COR-L47 (cell line): ENCODE data around the gene RIPK4.

Experiments used
- DNase-seq: peaks from one replicate; lab custom pipeline; 2025; lab: John Stamatoyannopoulos, UW

Gene RIPK4

GRCh38 chr21:41769111-41769510 is 2.3 kb upstream of the RIPK4 start:
- DNase-seq, result no peak

DNA sequence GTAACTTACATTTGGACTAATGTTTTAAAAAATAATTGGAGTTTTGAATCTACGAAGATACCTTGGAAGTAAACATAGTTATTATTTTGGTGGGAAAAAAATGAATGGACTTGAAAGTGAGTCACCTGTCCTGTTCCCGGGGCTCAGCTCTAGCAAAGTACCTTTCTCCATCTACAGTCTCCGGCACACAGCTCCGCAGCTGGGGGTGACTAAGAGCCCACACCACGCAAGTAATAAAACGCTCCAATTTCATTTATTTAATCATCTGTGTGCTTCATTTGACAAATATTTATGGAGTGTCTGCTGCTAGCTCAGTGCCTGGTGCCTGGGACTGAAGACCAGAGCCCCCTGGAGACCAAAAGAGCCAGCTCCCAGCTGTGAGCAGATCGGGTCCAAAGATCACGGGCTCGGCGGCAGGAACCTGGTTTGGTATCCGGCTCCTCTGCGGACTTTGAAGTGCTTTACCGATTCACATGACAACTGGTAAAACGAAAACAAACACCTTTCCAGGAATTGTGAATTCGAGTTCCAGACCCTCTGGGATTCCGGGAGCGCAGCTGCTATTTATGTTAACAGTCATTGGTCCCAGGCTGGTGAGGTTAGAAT is 1.7 kb upstream of the RIPK4 start:
- DNase-seq, result peak; percentile 19

DNA sequence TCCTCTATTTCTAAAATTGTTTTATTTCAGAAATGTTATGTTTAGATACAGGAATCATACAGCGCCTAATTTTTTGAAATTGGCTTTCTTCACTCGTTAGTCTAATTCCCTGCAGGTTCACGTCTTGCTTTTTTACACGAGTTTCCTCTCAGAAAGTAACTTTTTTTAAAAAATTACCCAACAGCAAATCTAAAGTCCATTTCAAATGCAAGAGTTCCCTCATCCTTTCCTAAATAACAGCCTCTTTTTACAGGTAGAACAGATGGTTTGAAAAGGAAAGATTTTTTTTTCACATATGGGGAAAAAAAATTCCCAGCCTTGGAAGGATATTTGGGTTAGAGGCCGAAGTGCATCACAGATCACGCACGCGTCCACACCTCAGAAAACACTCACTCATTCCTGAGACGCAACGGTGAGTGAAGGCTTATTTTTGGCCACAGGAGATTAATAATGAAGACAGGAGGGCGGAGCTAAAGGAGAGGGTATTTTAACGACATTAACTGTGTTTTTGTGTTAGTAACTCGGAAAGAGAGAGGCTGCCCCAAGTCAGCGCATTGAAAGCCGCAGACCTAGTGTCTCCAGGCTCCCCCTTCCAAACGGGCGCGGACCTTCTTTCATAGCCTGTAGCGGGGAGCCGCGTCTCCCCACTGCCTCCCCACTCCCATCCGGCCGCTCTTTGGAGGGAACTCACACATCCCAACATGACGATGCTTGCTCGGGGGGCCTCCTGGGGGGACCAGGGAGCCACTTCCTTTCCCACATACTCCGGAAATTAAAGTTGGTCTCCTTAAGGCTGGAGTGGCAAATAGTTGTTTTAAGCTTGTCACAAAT is 969 bp upstream of the RIPK4 start:
- DNase-seq, result no peak

DNA sequence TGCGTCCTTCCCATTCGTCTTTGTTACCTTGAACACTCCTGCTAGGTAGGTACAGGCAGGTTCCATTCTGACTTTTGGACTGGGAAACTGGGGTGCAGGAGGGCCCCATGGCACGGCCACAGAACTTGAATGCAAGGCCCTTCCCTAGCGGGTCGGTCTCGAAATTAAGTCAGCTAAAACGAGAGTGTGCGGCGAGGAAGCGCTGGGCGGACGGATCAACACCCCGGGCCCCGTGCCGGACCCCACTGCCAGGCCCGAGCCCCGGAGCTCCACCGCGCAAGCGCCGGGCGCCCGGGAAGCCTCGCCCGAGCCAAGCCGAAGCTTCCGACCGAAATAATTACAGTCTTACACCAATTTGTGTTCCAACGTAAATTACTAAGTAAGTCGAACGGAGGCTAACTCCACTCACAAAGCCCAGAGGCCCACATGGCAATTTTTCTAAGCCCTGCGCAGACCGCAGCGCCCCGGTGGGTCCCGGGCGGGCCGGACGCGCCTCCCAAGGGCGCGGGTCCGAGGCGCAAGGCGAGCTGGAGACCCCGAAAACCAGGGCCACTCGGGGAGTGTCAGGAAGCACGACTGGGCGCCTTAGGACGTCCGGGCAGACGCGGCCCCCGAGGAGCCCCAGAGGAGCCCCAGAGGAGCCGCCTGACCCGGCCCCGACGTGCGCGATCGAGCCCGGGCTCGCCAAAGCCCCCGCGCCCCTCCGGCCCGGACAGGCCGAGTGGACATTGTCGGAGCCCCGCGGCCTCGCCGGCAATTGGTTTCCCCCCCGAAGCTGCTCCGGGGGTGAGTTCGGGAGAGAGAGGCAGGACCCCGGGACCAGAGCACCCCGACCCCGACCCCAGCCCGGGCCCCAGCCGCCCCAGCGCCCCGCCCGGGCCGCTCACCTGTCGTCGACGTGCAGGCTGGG is 624 bp downstream of the RIPK4 start:
- peak; percentile 17 for DNase-seq

DNA sequence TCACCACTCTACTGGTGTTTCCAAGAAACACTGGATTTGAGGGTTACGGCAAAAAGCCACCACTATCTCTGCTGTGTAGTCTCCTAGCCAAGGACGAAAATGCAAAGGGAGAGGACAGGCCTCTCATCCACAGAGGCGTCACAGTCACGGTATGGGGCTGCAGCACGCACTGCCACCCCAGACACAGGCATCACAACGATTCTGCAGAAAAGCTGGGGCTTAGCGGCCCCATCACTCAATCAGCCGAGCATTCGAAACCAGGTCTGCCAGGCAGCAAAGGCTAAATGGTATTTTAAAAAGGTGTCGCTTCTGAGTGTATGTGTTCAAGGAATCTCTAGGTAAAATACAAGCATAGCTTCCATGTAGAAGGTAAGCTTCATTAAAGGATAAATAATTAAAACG is 1.4 kb downstream of the RIPK4 start:
- DNase-seq, result no peak

DNA sequence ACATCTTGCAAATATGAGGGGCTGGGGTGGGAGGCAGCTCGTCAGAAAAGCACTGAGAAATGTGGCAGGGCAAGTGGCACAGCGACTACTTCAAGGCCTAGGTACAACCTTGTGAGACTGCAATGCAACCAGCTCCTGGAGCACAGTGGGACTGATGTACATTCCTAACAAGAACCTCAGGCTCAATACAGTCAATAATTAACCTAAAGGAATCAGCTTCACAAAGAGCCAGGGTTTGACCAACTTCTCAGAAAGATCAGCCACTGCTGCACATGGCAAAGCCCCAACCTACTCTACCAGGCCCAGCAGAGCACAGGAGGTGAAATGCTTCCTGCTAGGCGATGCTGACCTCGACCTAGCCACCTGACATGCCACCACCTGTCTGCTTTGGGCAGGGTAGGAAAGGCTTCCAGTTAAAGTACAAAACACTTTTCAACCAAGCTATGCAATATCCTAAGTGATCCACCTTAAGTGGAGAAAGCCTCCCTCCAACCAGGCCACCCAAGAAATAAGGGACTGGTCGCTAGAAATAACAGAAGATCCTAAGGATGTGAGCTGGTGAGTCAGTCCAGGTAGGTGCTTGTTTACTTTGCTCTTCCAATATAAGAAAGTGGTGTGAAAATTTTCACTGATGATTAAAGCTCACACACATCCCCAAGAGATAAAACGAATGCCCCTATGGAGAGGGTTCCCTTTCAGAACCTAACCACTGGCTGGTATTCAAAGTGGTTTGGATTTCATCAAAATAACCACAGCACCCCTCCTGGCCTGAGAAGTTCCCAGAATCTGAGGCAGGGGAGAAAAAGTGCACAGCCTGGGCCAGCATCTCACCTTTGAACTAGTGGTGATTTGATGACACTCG is 2.1 kb downstream of the RIPK4 start:
- no peak for DNase-seq

- no peak for DNase-seq
Observed at GRCh38 chr21:41763996-41764395, 2.9 kb downstream of the RIPK4 start.

GRCh38 chr21:41763398-41763931 is 3.4 kb downstream of the RIPK4 start:
- DNase-seq, result peak; percentile 39

- no peak for DNase-seq
Observed at GRCh38 chr21:41762753-41763152, 4.1 kb downstream of the RIPK4 start.

- DNase-seq, result no peak
Observed at GRCh38 chr21:41761934-41762635, 4.8 kb downstream of the RIPK4 start.

- no peak for DNase-seq
Observed at GRCh38 chr21:41761211-41761933, 5.5 kb downstream of the RIPK4 start.

DNA sequence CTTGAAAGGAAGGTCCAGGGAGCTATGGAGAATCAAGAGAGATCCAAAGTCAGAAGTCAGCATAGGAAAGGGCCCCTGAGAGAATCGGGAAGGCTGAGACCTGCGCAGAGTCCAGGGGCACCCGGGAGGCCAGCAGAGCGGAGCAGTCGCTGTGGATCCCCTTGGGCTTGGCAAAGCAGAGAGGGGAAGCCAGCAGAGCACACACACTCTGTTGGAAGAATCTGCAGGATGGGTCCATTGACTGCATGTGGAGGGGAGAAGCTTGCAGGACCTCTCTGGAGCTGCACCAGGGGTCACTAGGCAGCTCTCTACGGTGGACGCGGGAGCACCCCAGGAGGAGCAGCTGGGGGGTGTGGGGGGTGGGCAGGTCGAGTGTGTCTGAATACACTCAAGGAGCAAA is 6.4 kb downstream of the RIPK4 start:
- no peak for DNase-seq

DNA sequence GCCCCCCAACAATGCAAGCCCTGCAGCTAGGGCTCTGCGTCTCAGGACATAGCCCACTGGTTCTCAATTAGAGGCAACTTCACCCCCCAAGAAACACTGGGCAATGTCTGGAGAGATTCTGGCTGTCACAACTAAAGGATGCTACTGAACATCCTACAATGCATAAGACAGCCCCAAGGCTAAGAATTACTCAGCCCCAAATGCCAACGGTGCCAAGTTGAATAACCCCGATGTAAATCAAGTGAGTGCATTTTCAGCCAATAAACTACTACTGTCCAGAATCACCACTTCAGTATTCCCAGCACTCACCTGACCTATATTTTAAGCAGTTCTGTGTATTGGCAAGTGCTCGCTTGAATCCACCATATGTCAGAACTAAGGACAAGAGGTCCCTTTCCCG is 6.9 kb downstream of the RIPK4 start:
- no peak for DNase-seq

DNA sequence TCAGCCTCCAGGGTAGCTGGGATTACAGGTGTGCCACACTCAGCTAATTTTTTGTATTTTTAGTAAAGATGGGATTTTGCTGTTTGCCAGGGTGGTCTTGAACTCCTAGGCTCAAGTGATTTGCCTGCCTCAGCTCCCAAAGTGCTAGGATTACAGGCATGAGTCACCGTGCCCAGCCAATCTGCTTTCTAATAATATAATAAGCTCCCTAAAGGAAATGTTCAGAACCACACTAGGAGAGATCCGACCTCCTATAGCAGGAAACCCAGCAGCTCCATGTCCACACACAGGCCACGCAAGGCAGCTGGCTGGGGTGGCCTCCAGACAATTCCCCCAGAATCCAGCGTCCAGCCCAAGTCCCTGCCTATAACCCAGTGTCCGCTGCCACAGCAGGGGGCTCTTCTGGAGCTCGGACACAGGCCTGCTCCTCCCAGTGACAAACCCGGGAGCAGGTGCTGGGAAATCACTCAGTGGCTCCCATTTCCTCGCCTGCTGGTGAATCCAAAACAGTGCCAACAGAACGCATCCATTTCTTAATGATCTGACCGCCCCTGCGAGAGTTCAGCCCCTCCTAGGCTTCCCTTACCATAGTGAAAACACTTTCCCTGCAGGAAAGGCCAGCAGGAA is 7.5 kb downstream of the RIPK4 start:
- no peak for DNase-seq

DNA sequence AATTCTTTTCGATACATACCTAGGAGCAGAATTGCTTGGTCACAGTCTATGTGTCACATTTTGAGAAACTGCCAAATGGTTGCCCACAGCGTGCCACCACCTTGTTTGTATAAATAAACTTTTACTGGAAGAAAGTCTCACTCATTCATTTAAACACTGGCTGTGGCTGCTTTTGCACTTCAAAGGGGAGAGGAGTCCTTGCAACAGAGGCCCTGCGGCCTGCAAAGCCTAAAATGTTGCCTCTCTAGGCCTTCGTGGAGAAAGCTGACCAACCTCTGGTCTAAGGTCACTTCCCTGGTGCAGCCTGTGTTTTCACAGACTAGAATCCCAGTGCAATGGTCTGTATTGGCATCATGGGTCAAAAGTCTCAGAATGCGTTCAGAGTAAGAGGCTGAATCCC is 8.3 kb downstream of the RIPK4 start:
- DNase-seq, result no peak

- DNase-seq, result no peak
Observed at GRCh38 chr21:41755934-41756773, 10.7 kb downstream of the RIPK4 start.

DNA sequence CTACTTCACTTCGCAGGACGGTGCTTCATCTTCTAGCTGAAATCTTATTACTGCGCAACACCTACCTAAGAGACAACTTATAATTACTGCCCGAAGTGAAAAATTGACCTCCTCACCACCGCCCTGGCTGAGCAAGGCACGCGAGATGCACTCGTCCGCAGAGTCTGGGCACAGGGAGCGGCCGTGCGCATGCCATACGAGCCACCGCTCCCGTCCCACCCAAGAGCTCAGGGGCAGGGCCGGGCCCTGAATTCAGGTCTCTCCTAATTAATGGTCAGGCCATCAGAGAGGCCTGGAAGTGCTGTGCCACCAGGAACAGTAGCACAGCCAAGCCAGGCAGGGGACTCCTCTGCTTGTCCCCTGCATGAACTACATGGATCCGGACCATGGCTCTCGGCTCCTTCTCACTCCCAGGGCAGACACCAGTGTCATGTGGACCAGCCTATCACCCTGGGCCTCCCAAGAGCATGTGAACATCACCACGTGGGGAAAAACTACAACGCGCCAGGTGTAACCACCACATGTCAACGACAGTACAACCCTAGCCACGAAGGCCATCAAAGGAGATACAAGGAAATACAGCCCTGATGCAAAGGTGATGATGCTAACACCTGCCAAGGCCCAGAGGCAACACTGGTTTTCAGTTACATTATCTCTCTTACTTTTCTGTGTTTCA is 11.5 kb downstream of the RIPK4 start:
- DNase-seq, result no peak

DNA sequence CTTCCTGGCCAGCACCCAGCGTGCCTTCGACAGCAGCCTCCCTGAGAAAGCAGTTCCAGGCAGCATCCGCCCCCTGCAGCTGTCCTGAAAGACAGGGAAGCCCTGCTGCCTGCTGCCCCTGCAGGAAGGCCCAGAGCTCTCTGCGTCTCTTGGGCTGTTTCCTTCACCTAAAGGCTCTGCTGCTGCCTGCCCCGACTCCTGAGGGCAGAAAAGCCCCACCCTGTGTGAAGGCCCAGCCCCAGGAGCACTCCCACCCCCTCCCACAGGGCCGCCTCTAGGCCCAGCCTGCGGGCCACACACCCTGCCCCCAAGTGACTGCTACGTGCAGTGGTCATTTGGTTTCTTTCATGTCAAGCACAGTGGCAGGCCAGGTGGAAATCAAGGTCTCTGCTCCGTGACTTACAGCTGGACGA is 12.4 kb downstream of the RIPK4 start:
- DNase-seq, result no peak
